Activated CD8-positive, alpha-beta T cell treated with anti-CD3 and anti-CD28 coated beads for 36 hours (primary cell): ENCODE data around the gene URI1. TPM values are rescaled to one million over a fixed set of nuclear protein-coding genes. Genes with fewer than 3 reads are reported as not detected.

ENCODE experiments used
- ATAC-seq: fragments of 200-7000 bp; cut with Tn5 transposase; one replicate; pipeline ENCODE4 v1.10.0; 2021; ENCODE audit warnings: mild to moderate bottlenecking, moderate library complexity
- CTCF ChIA-PET: fragments of 350-600 bp; sonication (Branson Sonifier 250); formaldehyde crosslinking; loops from one replicate; lab custom pipeline; 2021; ENCODE audit warnings: antibody characterized with exemption; lab: Charles Lee
- POLR2A ChIA-PET: fragments of 350-600 bp; sonication (Branson Sonifier 250); formaldehyde crosslinking; loops from one replicate; lab custom pipeline; 2021; ENCODE audit warnings: antibody characterized with exemption; lab: Charles Lee
- DNase-seq: peaks from one replicate; pipeline ENCODE4 v3.0.0-alpha.2; 2020
- H3K27ac Mint-ChIP-seq: one replicate; pipeline ENCODE4 v1.8.0; 2021; ENCODE audit warnings: mild to moderate bottlenecking, mixed read lengths
- H3K27me3 Mint-ChIP-seq: one replicate; pipeline ENCODE4 v1.8.0; 2021; ENCODE audit warnings: mixed read lengths
- H3K36me3 Mint-ChIP-seq: one replicate; pipeline ENCODE4 v1.8.0; 2021; ENCODE audit warnings: low read depth, mixed read lengths
- H3K4me1 Mint-ChIP-seq: one replicate; pipeline ENCODE4 v1.8.0; 2021; ENCODE audit warnings: low read depth, mixed read lengths
- H3K4me3 Mint-ChIP-seq: one replicate; pipeline ENCODE4 v1.8.0; 2021; ENCODE audit warnings: mild to moderate bottlenecking, moderate library complexity, mixed read lengths
- H3K9me3 Mint-ChIP-seq: one replicate; pipeline ENCODE4 v1.8.0; 2021; ENCODE audit warnings: mixed read lengths
- CTCF ChIP-seq: fragments of 200-600 bp; IDR thresholded peaks from one replicate; pipeline ENCODE4 v1.8.0; 2022; ENCODE audit warnings: antibody characterized with exemption, mild to moderate bottlenecking
- intact Hi-C: fragments of 100-400 bp; cut with micrococcal nuclease; formaldehyde crosslinking; loops from one replicate; pipeline ENCODE4 v1.10.0; 2022
- total RNA-seq, 2 experiments: library from RNA; stranded (reverse); gene quantifications; one replicate each; pipeline ENCODE4 v1.2.3, GENCODE V29; 2021

Gene URI1
- total RNA-seq, 2 experiments from 2014 or later = 65.5 to 71.1 TPM

DNA sequence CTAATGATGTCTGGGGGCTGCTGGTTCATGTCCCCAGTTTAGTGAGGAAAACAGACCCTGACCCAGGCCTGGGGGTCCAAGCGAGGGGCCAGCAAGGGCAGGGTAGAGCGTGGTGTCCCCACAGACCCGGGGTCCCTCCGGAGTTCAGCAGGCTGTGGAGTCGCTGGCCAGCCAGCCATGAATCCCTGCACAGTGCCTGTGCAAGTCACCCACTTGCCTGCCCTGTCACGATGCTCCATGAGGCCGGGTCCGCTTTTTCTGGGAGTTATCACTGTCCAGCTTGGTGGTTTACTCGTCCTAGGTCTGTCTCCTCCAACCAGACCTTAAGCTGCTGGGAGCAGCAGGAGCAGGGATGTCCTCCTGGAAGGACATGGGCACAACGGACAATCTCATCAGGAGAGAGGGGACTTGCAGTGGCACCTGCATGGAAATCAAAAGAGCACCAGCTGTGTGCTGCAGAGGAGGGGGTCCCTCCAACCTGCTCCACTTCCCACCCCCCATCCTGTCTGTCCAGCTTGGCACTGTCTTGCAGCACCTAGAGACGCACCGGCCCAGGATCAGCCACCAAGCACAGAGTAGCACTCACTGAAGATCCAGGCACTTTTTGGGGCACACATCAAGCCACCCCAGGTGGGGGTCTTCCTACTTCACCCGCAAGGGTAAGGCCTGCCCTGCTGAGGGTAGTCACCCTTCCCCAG, 121.8 kb downstream of the URI1 start:
- no peaks in the 10 kb centered on the region for H3K9me3 Mint-ChIP-seq
- no peak overlapping the region for H3K27ac Mint-ChIP-seq
- no peaks in the 10 kb centered on the region for H3K36me3 Mint-ChIP-seq
- POLR2A ChIA-PET = no interaction called here
- no peak for DNase-seq
- no peak overlapping the region for H3K4me3 Mint-ChIP-seq
- no peaks in the 10 kb centered on the region for H3K4me1 Mint-ChIP-seq
- ATAC-seq = no peak
- CTCF ChIA-PET = no interaction called here
- no peak for TF ChIP-seq CTCF
- H3K27me3 Mint-ChIP-seq = no peaks in the 10 kb centered on the region
- intact Hi-C loops = no loop called here

- ChIA-PET POLR2A (no interaction called here), CTCF (no interaction called here)
Measured at GRCh38 chr19:30064348-30064699, 122.3 kb downstream of the URI1 start.

DNA sequence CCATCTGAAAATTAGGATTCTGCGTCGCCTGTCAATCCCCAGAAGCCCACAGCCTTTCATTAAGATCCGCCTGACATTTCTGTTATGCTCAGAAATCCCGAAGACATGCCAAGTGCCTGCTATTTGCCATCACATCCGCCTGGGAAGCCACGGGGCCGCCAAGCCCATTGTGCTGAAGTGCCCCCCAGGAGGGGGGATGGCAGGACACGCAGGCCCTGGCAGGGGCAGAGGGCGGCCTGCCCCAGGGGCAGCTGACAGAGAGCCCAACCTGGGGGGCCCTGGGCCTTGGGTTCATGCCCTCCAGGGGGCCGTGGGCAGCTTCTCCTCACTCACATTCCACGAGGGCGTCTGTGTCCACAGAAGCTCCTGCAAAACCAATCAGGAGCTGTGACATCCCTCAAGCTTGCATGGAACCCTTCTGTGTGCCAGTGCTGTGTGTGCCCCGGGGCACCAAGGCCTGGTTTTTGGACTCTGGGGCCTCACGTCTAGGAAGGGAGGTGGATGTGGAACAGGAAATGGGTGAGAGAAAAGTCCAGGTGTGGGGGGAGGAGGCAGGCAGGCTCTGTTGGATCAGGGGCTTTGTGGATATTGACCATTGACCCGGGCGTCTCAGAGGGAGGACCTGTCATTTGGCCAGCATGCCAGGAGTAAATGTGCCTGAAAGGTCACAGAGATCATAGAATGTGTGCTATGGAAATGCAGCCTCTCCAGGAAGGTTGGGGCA, 122.9 kb downstream of the URI1 start:
- intact Hi-C loops = no loop called here
- ChIA-PET CTCF (no interaction called here), POLR2A (no interaction called here)
- no peaks in the 10 kb centered on the region for H3K36me3 Mint-ChIP-seq
- no peak overlapping the region for H3K4me3 Mint-ChIP-seq
- ATAC-seq (no peak), DNase-seq (no peak)
- no peaks in the 10 kb centered on the region for H3K9me3 Mint-ChIP-seq
- H3K27me3 Mint-ChIP-seq = no peaks in the 10 kb centered on the region
- H3K27ac Mint-ChIP-seq = no peak overlapping the region
- no peaks in the 10 kb centered on the region for H3K4me1 Mint-ChIP-seq
- no peak for TF ChIP-seq CTCF

More at GRCh38 chr19:30064348-30064699, 122.3 kb downstream of the URI1 start:
- no peak overlapping the region for H3K4me3 Mint-ChIP-seq
- ATAC-seq (no peak), DNase-seq (no peak)
- intact Hi-C loops = no loop called here
- H3K9me3 Mint-ChIP-seq = no peaks in the 10 kb centered on the region
- no peak overlapping the region for H3K27ac Mint-ChIP-seq
- H3K4me1 Mint-ChIP-seq = no peaks in the 10 kb centered on the region
- no peaks in the 10 kb centered on the region for H3K36me3 Mint-ChIP-seq
- no peak for TF ChIP-seq CTCF
- no peaks in the 10 kb centered on the region for H3K27me3 Mint-ChIP-seq

DNA sequence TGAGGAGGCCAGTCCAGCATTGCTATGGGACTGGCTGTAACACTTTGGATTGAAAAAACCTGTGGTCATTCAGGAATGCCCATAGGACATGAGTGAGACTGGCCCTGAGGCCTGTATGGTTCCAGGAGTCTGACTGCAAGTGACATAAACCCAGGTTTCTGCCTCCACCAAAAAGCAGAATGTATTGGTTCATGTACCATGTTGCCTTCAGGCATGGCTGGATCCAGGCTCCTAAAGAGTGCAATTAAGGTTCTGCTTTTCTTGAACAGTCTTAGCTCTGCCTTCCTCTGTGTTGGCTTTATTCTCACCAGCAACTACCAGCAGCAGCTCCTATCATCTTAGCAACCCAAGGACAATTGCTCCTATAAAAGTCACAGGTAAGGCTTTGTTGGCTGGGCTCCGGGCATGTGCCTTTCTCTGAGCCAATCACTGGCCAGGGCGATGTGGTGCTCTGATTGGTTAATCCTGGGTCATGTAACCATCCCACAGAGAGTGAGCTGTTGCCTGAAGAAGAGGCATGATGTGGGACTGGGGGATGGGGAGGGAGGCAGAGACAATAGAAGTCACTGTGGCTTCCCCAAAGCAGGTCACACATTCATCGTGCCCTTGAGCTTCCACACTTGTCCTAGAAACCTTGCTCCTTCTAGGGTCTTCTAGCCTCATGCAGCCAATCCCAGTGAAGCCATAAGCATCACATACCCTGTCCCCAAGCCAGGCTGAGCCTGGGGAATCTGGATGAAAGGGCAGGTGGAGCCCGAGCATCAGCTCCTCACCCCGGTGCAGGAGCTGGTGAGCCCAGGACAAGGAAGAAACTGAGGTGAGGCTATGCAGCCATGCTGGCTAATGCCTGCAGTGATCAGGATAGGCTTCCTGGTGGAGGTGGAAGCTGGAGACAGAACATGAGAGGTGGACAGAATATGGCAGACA, 123.9 kb downstream of the URI1 start:
- TF ChIP-seq CTCF = no peak
- Mint-ChIP-seq H3K9me3 (no peaks in the 10 kb centered on the region), H3K27ac (no peak overlapping the region), H3K36me3 (no peaks in the 10 kb centered on the region), H3K27me3 (no peaks in the 10 kb centered on the region), H3K4me1 (no peaks in the 10 kb centered on the region), H3K4me3 (no peak overlapping the region)
- ChIA-PET POLR2A (no interaction called here), CTCF (no interaction called here)
- DNase-seq (no peak), ATAC-seq (no peak)
- intact Hi-C loops = no loop called here

Other genes with a start within 250 kb of the URI1 start
- gene C19orf12, start 227.0 kb upstream of the URI1 start, total RNA-seq = 10 to 100 TPM; 33.3 to 36.6 TPM
- gene CCNE1, start 130.2 kb upstream of the URI1 start, total RNA-seq = 10 to 100 TPM; 24.5 to 25.7 TPM